ENCODE data around the gene ILK.

- no peak for TF ChIP-seq SUPT20H (IDR thresholded peaks at IDR 0.05; ENCODE audit: borderline replicate concordance, control insufficient read depth, low read depth, low read length)
- TF ChIP-seq, protein P1, sequence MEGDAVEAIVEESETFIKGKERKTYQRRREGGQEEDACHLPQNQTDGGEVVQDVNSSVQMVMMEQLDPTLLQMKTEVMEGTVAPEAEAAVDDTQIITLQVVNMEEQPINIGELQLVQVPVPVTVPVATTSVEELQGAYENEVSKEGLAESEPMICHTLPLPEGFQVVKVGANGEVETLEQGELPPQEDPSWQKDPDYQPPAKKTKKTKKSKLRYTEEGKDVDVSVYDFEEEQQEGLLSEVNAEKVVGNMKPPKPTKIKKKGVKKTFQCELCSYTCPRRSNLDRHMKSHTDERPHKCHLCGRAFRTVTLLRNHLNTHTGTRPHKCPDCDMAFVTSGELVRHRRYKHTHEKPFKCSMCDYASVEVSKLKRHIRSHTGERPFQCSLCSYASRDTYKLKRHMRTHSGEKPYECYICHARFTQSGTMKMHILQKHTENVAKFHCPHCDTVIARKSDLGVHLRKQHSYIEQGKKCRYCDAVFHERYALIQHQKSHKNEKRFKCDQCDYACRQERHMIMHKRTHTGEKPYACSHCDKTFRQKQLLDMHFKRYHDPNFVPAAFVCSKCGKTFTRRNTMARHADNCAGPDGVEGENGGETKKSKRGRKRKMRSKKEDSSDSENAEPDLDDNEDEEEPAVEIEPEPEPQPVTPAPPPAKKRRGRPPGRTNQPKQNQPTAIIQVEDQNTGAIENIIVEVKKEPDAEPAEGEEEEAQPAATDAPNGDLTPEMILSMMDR (IDR thresholded peaks at IDR 0.05 in 2 of 3, conservative IDR thresholded peaks at IDR 0.05 in 1 of 3; ENCODE audit: control insufficient read depth in 2 of 3, extremely low read depth in 1 of 3, insufficient read depth in 1 of 3, low read depth in 3 of 3, low read length in 3 of 3): no peak
- TF ChIP-seq RB1 (IDR thresholded peaks at IDR 0.05; ENCODE audit: borderline replicate concordance): no peak
- TF ChIP-seq RELA (IDR thresholded peaks at IDR 0.05; ENCODE audit: borderline replicate concordance, partially characterized antibody): no peak
- TF ChIP-seq, protein P2, sequence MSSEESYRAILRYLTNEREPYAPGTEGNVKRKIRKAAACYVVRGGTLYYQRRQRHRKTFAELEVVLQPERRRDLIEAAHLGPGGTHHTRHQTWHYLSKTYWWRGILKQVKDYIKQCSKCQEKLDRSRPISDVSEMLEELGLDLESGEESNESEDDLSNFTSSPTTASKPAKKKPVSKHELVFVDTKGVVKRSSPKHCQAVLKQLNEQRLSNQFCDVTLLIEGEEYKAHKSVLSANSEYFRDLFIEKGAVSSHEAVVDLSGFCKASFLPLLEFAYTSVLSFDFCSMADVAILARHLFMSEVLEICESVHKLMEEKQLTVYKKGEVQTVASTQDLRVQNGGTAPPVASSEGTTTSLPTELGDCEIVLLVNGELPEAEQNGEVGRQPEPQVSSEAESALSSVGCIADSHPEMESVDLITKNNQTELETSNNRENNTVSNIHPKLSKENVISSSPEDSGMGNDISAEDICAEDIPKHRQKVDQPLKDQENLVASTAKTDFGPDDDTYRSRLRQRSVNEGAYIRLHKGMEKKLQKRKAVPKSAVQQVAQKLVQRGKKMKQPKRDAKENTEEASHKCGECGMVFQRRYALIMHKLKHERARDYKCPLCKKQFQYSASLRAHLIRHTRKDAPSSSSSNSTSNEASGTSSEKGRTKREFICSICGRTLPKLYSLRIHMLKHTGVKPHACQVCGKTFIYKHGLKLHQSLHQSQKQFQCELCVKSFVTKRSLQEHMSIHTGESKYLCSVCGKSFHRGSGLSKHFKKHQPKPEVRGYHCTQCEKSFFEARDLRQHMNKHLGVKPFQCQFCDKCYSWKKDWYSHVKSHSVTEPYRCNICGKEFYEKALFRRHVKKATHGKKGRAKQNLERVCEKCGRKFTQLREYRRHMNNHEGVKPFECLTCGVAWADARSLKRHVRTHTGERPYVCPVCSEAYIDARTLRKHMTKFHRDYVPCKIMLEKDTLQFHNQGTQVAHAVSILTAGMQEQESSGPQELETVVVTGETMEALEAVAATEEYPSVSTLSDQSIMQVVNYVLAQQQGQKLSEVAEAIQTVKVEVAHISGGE (CRISPR knock-in tag; IDR thresholded peaks at IDR 0.05): no peak
- no peak for TF ChIP-seq RUNX3 (IDR thresholded peaks at IDR 0.05; ENCODE audit: low read length)
- TF ChIP-seq NKRF (conservative IDR thresholded peaks at IDR 0.05): no peak
- TF ChIP-seq NBN (IDR thresholded peaks at IDR 0.05): no peak
- TF ChIP-seq SP1 (IDR thresholded peaks at IDR 0.05; ENCODE audit: low read depth, low read length): no peak
Measured at GRCh38 chr11:6601041-6601461, 2.5 kb upstream of the ILK start.

All from GM12878 (cell line).